Osteocyte (in vitro differentiated cells): ENCODE measurements around the gene SMARCC2. TPM values are rescaled to one million over a fixed set of nuclear protein-coding genes. Genes with fewer than 3 reads are reported as not detected.

ENCODE experiments used
- DNase-seq: peaks from one replicate; pipeline ENCODE4 v3.0.0; 2021; ENCODE audit warnings: mixed read lengths; ENCODE audit not compliant: unreplicated experiment; ENCODE audit errors: extremely low spot score
- H3K27ac Mint-ChIP-seq: one replicate; pipeline ENCODE4 v1.8.0; 2021; ENCODE audit warnings: mild to moderate bottlenecking, mixed read lengths; ENCODE audit not compliant: unreplicated experiment
- H3K27me3 Mint-ChIP-seq: one replicate; pipeline ENCODE4 v1.8.0; 2021; ENCODE audit warnings: mixed read lengths; ENCODE audit not compliant: unreplicated experiment
- H3K36me3 Mint-ChIP-seq: one replicate; pipeline ENCODE4 v1.8.0; 2021; ENCODE audit warnings: mixed read lengths; ENCODE audit not compliant: unreplicated experiment
- H3K4me1 Mint-ChIP-seq: one replicate; pipeline ENCODE4 v1.8.0; 2021; ENCODE audit warnings: mixed read lengths; ENCODE audit not compliant: unreplicated experiment
- H3K4me3 Mint-ChIP-seq: one replicate; pipeline ENCODE4 v1.8.0; 2021; ENCODE audit warnings: mild to moderate bottlenecking, moderate library complexity, mixed read lengths; ENCODE audit not compliant: unreplicated experiment
- H3K9me3 Mint-ChIP-seq: one replicate; pipeline ENCODE4 v1.8.0; 2021; ENCODE audit warnings: mixed read lengths; ENCODE audit not compliant: unreplicated experiment
- CTCF ChIP-seq: fragments of 200-600 bp; sonication (generic); IDR thresholded peaks from 2 replicates; pipeline ENCODE4 v1.5.0; 2021; ENCODE audit warnings: antibody characterized with exemption, mild to moderate bottlenecking, moderate library complexity
- total RNA-seq: library from RNA; stranded (reverse); gene quantifications from 2 replicates; pipeline ENCODE4 v1.2.1, GENCODE V29; 2021

Gene SMARCC2
- total RNA-seq, 1 donor from 2014 or later: 128 TPM

DNA sequence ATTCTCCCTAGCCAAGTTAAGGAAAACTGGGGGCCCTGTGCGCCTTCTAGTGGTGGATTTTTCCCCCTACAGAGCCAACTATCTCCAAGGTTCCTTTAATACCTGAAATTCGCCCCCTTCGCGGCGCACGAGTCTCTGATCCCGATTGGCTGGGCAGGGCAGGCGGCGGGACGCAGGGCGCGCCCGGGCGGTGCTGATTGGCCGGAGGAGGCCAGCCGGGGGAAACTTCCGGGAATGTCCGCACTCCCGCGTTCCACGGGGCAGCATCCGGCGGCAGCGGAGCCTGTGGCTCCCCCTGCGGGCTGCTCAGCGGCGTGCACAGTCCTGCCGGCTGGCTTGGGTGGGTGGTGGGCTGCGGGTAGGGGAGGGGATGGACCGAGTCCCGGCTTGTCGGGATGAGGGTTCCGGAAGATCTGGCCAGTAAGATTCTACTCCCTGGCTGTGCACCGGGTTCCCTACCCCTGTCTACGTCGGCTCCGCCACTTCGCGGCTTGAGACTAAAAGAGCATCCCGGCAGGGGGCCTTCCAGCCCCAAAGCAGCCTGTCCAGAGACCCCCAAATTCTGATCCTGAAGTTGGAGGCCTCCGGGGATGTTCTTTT lies 34.9 kb upstream of the SMARCC2 start, which contains the start of gene NABP2:
NABP2 (plus strand) TSS at position 241 of the 600 bp plus-strand sequence. CDS start 515 bp downstream, outside the sequence.
- TF ChIP-seq CTCF: peak; percentile 92
- Mint-ChIP-seq H3K4me1 (peaks cover 38% of the 10 kb centered on the region), H3K36me3 (peaks cover 4% of the 10 kb centered on the region), H3K4me3 (peak within 1 kb of the TSS; percentile 83), H3K9me3 (no peaks in the 10 kb centered on the region), H3K27ac (peak within 1 kb of the TSS; percentile 99), H3K27me3 (no peaks in the 10 kb centered on the region)
- peak; percentile 99 for DNase-seq

- DNase-seq: no peak
- peak overlapping the region; percentile 83 for H3K4me3 Mint-ChIP-seq
- peaks cover 38% of the 10 kb centered on the region for H3K4me1 Mint-ChIP-seq
Observed at GRCh38 chr12:56223571-56224101, 34.4 kb upstream of the SMARCC2 start.

DNA sequence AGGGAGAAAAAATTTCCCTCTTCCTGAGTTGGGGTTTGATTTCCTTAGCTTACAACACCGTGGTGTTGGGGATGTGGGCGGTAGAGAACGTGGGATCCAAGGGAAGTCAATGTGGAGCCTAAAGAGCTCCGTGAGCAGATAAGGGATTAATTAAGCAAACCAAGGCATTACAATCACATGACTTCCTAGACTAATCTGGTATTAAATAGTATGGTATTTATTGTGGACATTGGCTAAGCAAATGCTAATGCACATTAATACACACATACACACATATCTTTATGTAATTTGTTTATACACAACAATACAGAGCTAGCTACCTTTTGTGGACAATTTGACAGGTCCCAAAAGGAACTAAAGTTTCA lies 33.2 kb upstream of the SMARCC2 start:
- Mint-ChIP-seq H3K4me3 (peak overlapping the region; percentile 99), H3K36me3 (peaks cover 4% of the 10 kb centered on the region), H3K4me1 (peaks cover 38% of the 10 kb centered on the region), H3K27me3 (no peaks in the 10 kb centered on the region), H3K27ac (peak overlapping the region; percentile 99), H3K9me3 (no peaks in the 10 kb centered on the region)
- TF ChIP-seq CTCF: no peak
- DNase-seq: no peak

More at GRCh38 chr12:56223571-56224101, 34.4 kb upstream of the SMARCC2 start:
- TF ChIP-seq CTCF: no peak
- H3K27me3 Mint-ChIP-seq: no peaks in the 10 kb centered on the region
- no peaks in the 10 kb centered on the region for H3K9me3 Mint-ChIP-seq
- H3K36me3 Mint-ChIP-seq: peaks cover 4% of the 10 kb centered on the region
- peak overlapping the region; percentile 99 for H3K27ac Mint-ChIP-seq

- DNase-seq: peak; percentile 99
- peaks cover 38% of the 10 kb centered on the region for H3K4me1 Mint-ChIP-seq
- peak within 1 kb of the TSS; percentile 99 for H3K4me3 Mint-ChIP-seq
- H3K36me3 Mint-ChIP-seq: peaks cover 2% of the 10 kb centered on the region
- H3K27me3 Mint-ChIP-seq: no peaks in the 10 kb centered on the region
- no peak for TF ChIP-seq CTCF
- H3K9me3 Mint-ChIP-seq: no peaks in the 10 kb centered on the region
- H3K27ac Mint-ChIP-seq: peak within 1 kb of the TSS; percentile 99
Observed at GRCh38 chr12:56221757-56222530, 32.7 kb upstream of the SMARCC2 start, which contains the start of gene RNF41. Gene RNF41 (minus strand): TSS chr12:56221922. CDS start chr12:56214047, 7,875 bp downstream.
